PC-3 (cell line): ENCODE data around the gene CHRNA7. TPM values are rescaled to one million over a fixed set of nuclear protein-coding genes. Genes with fewer than 3 reads are reported as not detected.

Source experiments
- ATAC-seq: fragments of 200-7000 bp; cut with Tn5 transposase; 2 replicates; pipeline ENCODE4 v1.9.1; 2020; ENCODE audit warnings: mild to moderate bottlenecking, moderate library complexity
- BruUV-seq: library from RNA; stranded (reverse); fragments of 400-500 nt; replicated peaks from 2 replicates; lab custom pipeline; 2021; lab: Mats Ljungman, UMichigan
- CTCF ChIA-PET: fragments of 300-600 bp; sonication (Branson Sonifier 250); formaldehyde crosslinking; loops from one replicate; lab custom pipeline; 2022; ENCODE audit warnings: antibody characterized with exemption; lab: Charles Lee
- POLR2A ChIA-PET: fragments of 300-600 bp; sonication (Branson Sonifier 250); formaldehyde crosslinking; loops from one replicate; lab custom pipeline; 2022; ENCODE audit warnings: antibody characterized with exemption; ENCODE audit not compliant: unreplicated experiment; lab: Charles Lee
- DNase-seq: peaks from one replicate; pipeline ENCODE4 v3.0.0-alpha.2; 2015
- H2AFZ ChIP-seq: fragments of 300-600 bp; sonication (generic); 2 replicates; pipeline ENCODE4 v1.6.0; 2016; ENCODE audit warnings: antibody characterized with exemption, low read length
- H3F3A ChIP-seq: fragments of 300-600 bp; sonication (generic); one replicate; pipeline ENCODE4 v1.6.0; 2017; ENCODE audit warnings: antibody characterized with exemption, low read length, control low read depth, mild to moderate bottlenecking; ENCODE audit not compliant: unreplicated experiment
- H3K27ac ChIP-seq: fragments of 300-600 bp; sonication (generic); 2 replicates; pipeline ENCODE4 v1.5.1; 2016; ENCODE audit warnings: mild to moderate bottlenecking, low read length
- H3K27me3 ChIP-seq: fragments of 300-600 bp; sonication (generic); 2 replicates; pipeline ENCODE4 v1.6.1; 2016; ENCODE audit warnings: low read length, mixed read lengths
- H3K36me3 ChIP-seq: fragments of 300-600 bp; sonication (generic); 2 replicates; pipeline ENCODE4 v1.6.1; 2016; ENCODE audit warnings: low read depth, mixed run types, low read length, mixed read lengths
- H3K4me1 ChIP-seq: fragments of 300-600 bp; sonication (generic); 2 replicates; pipeline ENCODE4 v1.5.1; 2016; ENCODE audit warnings: low read length; ENCODE audit not compliant: insufficient read depth
- H3K4me2 ChIP-seq: fragments of 300-600 bp; sonication (generic); 2 replicates; pipeline ENCODE4 v1.6.0; 2016; ENCODE audit warnings: low read length
- H3K4me3 ChIP-seq: fragments of 300-600 bp; sonication (generic); 2 replicates; pipeline ENCODE4 v1.5.1; 2016; ENCODE audit warnings: mild to moderate bottlenecking, low read length, mixed read lengths
- H3K79me2 ChIP-seq: fragments of 300-600 bp; sonication (generic); 2 replicates; pipeline ENCODE4 v1.6.1; 2017; ENCODE audit warnings: low read length, mixed read lengths
- H3K9ac ChIP-seq: fragments of 300-600 bp; sonication (generic); 2 replicates; pipeline ENCODE4 v1.6.0; 2016; ENCODE audit warnings: mild to moderate bottlenecking, low read length
- H3K9me2 ChIP-seq: fragments of 300-600 bp; sonication (generic); replicated peaks from 2 replicates; pipeline ENCODE4 v1.6.1; 2016; ENCODE audit warnings: mixed run types, low read length, mixed read lengths
- H3K9me3 ChIP-seq: fragments of 300-600 bp; sonication (generic); 2 replicates; pipeline ENCODE4 v1.6.1; 2016; ENCODE audit warnings: low read length, mixed read lengths
- H4K20me1 ChIP-seq: fragments of 300-600 bp; sonication (generic); 2 replicates; pipeline ENCODE4 v1.6.1; 2016; ENCODE audit warnings: low read length, mixed read lengths
- CTCF ChIP-seq: fragments of 300-600 bp; sonication (generic); conservative IDR thresholded peaks from 2 replicates; pipeline ENCODE4 v1.5.1; 2017; ENCODE audit warnings: antibody characterized with exemption, low read depth, mild to moderate bottlenecking, low read length
- EZH2 ChIP-seq: fragments of 300-600 bp; sonication (generic); IDR thresholded peaks from one replicate; pipeline ENCODE4 v1.6.1; 2017; ENCODE audit warnings: antibody characterized with exemption, mild to moderate bottlenecking, low read length; ENCODE audit not compliant: unreplicated experiment
- EZH2phosphoT487 ChIP-seq: fragments of 300-600 bp; sonication (generic); IDR thresholded peaks from 2 replicates; pipeline ENCODE4 v1.6.1; 2018; ENCODE audit warnings: mild to moderate bottlenecking, antibody characterized with exemption, low read length, borderline replicate concordance
- intact Hi-C: fragments of 100-400 bp; cut with micrococcal nuclease; formaldehyde crosslinking; loops from 2 replicates; pipeline ENCODE4 v1.9.0; 2023
- total RNA-seq: library from RNA; depleted of rRNA; stranded (reverse); fragments of >200 nt; gene quantifications from 2 replicates; pipeline ENCODE4 v1.2.3, GENCODE V29; 2014

Gene CHRNA7
- total RNA-seq, 1 experiment from 2014 or later: 0.73 TPM

GRCh38 chr15:32035285-32035684 lies 5.0 kb downstream of the CHRNA7 start:
- no peak for ATAC-seq
- Histone ChIP-seq H3K4me1 (no peaks in the 10 kb centered on the region), H3K9me2 (no peaks in the 10 kb centered on the region), H4K20me1 (no peaks in the 10 kb centered on the region), H2AFZ (no peak overlapping the region), H3F3A (no peaks in the 10 kb centered on the region), H3K4me2 (no peak overlapping the region), H3K4me3 (no peak overlapping the region), H3K9me3 (no peaks in the 10 kb centered on the region), H3K27ac (no peak overlapping the region), H3K9ac (no peak overlapping the region), H3K36me3 (no peaks in the 10 kb centered on the region), H3K79me2 (no peaks in the 10 kb centered on the region), H3K27me3 (peaks cover 63% of the 10 kb centered on the region)
- DNase-seq: no peak
- no TSS peak for BruUV-seq
- ChIA-PET CTCF (no interaction called here), POLR2A (no interaction called here)
- TF ChIP-seq EZH2phosphoT487: no peak
- no peak for TF ChIP-seq CTCF
- TF ChIP-seq EZH2: no peak
- intact Hi-C loops: no loop called here

GRCh38 chr15:32036971-32037370 lies 6.7 kb downstream of the CHRNA7 start:
- POLR2A ChIA-PET: no interaction called here
- no peaks in the 10 kb centered on the region for H3K4me1 ChIP-seq
- H3K4me3 ChIP-seq: no peak overlapping the region
- CTCF ChIA-PET: interaction anchor here (0.5 kb wide), 1 partner anchor 30 kb away, joined by 3 read pairs; no protein-coding TSS in a partner anchor
- no peaks in the 10 kb centered on the region for H4K20me1 ChIP-seq
- intact Hi-C loops: no loop called here
- peaks cover 47% of the 10 kb centered on the region for H3K27me3 ChIP-seq
- no peaks in the 10 kb centered on the region for H3K9me3 ChIP-seq
- H3K9ac ChIP-seq: no peak overlapping the region
- TF ChIP-seq CTCF (no peak), EZH2 (no peak), EZH2phosphoT487 (no peak)
- H3K79me2 ChIP-seq: no peaks in the 10 kb centered on the region
- H3K36me3 ChIP-seq: no peaks in the 10 kb centered on the region
- no peak overlapping the region for H3K4me2 ChIP-seq
- H3K9me2 ChIP-seq: no peaks in the 10 kb centered on the region
- DNase-seq: no peak
- H3K27ac ChIP-seq: no peak overlapping the region
- no peaks in the 10 kb centered on the region for H3F3A ChIP-seq
- H2AFZ ChIP-seq: no peak overlapping the region
- no TSS peak for BruUV-seq
- ATAC-seq: no peak

- intact Hi-C loops: no loop called here
- no peaks in the 10 kb centered on the region for H3K79me2 ChIP-seq
- CTCF ChIA-PET: no interaction called here
- no peaks in the 10 kb centered on the region for H3K4me1 ChIP-seq
- no peaks in the 10 kb centered on the region for H4K20me1 ChIP-seq
- H3K9ac ChIP-seq: no peak overlapping the region
- no peak overlapping the region for H3K27ac ChIP-seq
- no peak for TF ChIP-seq EZH2phosphoT487
- TF ChIP-seq EZH2: no peak
- no peak for TF ChIP-seq CTCF
- H3K27me3 ChIP-seq: peaks cover 14% of the 10 kb centered on the region; the same call in 1 of the 2 replicates
- no peaks in the 10 kb centered on the region for H3F3A ChIP-seq
- no peaks in the 10 kb centered on the region for H3K9me3 ChIP-seq
- POLR2A ChIA-PET: no interaction called here
- H3K4me3 ChIP-seq: no peak overlapping the region
- no TSS peak for BruUV-seq
- no peak for DNase-seq
- no peak for ATAC-seq
- no peak overlapping the region for H3K4me2 ChIP-seq
- H2AFZ ChIP-seq: no peak overlapping the region
- no peaks in the 10 kb centered on the region for H3K9me2 ChIP-seq
- no peaks in the 10 kb centered on the region for H3K36me3 ChIP-seq
These were observed 11.0 kb downstream of the CHRNA7 start for GRCh38 chr15:32041294-32041693.
